BE2C (cell line): ENCODE measurements around the gene HLA-DOA. TPM values are rescaled to one million over a fixed set of nuclear protein-coding genes. Genes with fewer than 3 reads are reported as not detected.

Experiments
- DNase-seq: peaks from one replicate; pipeline ENCODE4 v3.0.0-alpha.2; 2020
- H3K27me3 ChIP-seq: fragments of 250-450 bp; sonication (Bioruptor Pico); 2 replicates; pipeline ENCODE4 v1.5.1; 2020; ENCODE audit warnings: mild to moderate bottlenecking
- H3K36me3 ChIP-seq: fragments of 250-450 bp; sonication (Bioruptor Pico); 2 replicates; pipeline ENCODE4 v1.5.1; 2020; ENCODE audit warnings: mild to moderate bottlenecking
- H3K4me1 ChIP-seq: fragments of 250-450 bp; sonication (Bioruptor Pico); 2 replicates; pipeline ENCODE4 v1.5.1; 2020
- H3K4me3 ChIP-seq: 2 replicates; pipeline ENCODE4 v1.5.1; 2011; ENCODE audit warnings: low read depth, low read length
- H3K9me3 ChIP-seq: fragments of 250-450 bp; sonication (Bioruptor Pico); 2 replicates; pipeline ENCODE4 v1.5.1; 2020
- CTCF ChIP-seq: IDR thresholded peaks from 2 replicates; pipeline ENCODE4 v1.5.1; 2012; ENCODE audit warnings: mild to moderate bottlenecking, low read depth, low read length
- polyA plus RNA-seq: library from polyadenylated mRNA; unstranded; fragments of >200 nt; gene quantifications from one replicate; pipeline ENCODE4 v1.2.1, GENCODE V29; 2012; ENCODE audit warnings: low read depth, missing spikeins; ENCODE audit not compliant: insufficient read length, insufficient read depth

The HLA-DOA gene
- not detected for polyA plus RNA-seq

- no peak for TF ChIP-seq CTCF
- Histone ChIP-seq H3K4me1 (no peaks in the 10 kb centered on the region), H3K36me3 (no peaks in the 10 kb centered on the region), H3K27me3 (peaks cover 30% of the 10 kb centered on the region), H3K9me3 (no peaks in the 10 kb centered on the region), H3K4me3 (no peak within 1 kb of the TSS)
- DNase-seq, result no peak
These were observed at the start of gene HLA-DOA for GRCh38 chr6:33008944-33009861. HLA-DOA (minus strand) TSS chr6:33009591.

- Histone ChIP-seq H3K9me3 (no peaks in the 10 kb centered on the region), H3K27me3 (peaks cover 11% of the 10 kb centered on the region; the same call in 1 of the 2 replicates), H3K4me1 (no peaks in the 10 kb centered on the region), H3K36me3 (no peaks in the 10 kb centered on the region), H3K4me3 (no peak overlapping the region)
- no peak for TF ChIP-seq CTCF
- DNase-seq, result no peak
These were observed 48.1 kb upstream of the HLA-DOA start for GRCh38 chr6:33057222-33058150.

GRCh38 chr6:33053230-33053629 is 43.8 kb upstream of the HLA-DOA start:
- no peak for DNase-seq
- H3K9me3 ChIP-seq, result no peaks in the 10 kb centered on the region
- no peaks in the 10 kb centered on the region for H3K4me1 ChIP-seq
- H3K27me3 ChIP-seq, result peaks cover 22% of the 10 kb centered on the region
- no peaks in the 10 kb centered on the region for H3K36me3 ChIP-seq
- H3K4me3 ChIP-seq, result no peak overlapping the region
- no peak for TF ChIP-seq CTCF

GRCh38 chr6:33052627-33053026 is 43.2 kb upstream of the HLA-DOA start:
- Histone ChIP-seq H3K9me3 (no peaks in the 10 kb centered on the region), H3K4me3 (no peak overlapping the region), H3K36me3 (no peaks in the 10 kb centered on the region), H3K4me1 (no peaks in the 10 kb centered on the region), H3K27me3 (peaks cover 22% of the 10 kb centered on the region)
- DNase-seq, result no peak
- TF ChIP-seq CTCF, result no peak

GRCh38 chr6:33050014-33050810 is 40.8 kb upstream of the HLA-DOA start:
- Histone ChIP-seq H3K36me3 (no peaks in the 10 kb centered on the region), H3K9me3 (no peaks in the 10 kb centered on the region), H3K27me3 (peaks cover 12% of the 10 kb centered on the region), H3K4me1 (no peaks in the 10 kb centered on the region), H3K4me3 (no peak overlapping the region)
- no peak for TF ChIP-seq CTCF
- no peak for DNase-seq
